ENCODE measurements around the gene FOXC1.
A peak's percentile ranks its signal among the peaks of the same experiment; 100 is the strongest.

The FOXC1 gene

GRCh38 chr6:1609041-1609647, 571 bp upstream of the FOXC1 start:
- DNase-seq, result no peak
- Mint-ChIP-seq H3K27me3 (peaks cover 67% of the 10 kb centered on the region), H3K9me3 (no peaks in the 10 kb centered on the region), H3K27ac (no peak overlapping the region), H3K4me3 (peak overlapping the region; percentile 55), H3K36me3 (ENCODE audit: low read depth) (peaks cover 1% of the 10 kb centered on the region), H3K4me1 (ENCODE audit: low read depth) (peaks cover 50% of the 10 kb centered on the region)

DNA sequence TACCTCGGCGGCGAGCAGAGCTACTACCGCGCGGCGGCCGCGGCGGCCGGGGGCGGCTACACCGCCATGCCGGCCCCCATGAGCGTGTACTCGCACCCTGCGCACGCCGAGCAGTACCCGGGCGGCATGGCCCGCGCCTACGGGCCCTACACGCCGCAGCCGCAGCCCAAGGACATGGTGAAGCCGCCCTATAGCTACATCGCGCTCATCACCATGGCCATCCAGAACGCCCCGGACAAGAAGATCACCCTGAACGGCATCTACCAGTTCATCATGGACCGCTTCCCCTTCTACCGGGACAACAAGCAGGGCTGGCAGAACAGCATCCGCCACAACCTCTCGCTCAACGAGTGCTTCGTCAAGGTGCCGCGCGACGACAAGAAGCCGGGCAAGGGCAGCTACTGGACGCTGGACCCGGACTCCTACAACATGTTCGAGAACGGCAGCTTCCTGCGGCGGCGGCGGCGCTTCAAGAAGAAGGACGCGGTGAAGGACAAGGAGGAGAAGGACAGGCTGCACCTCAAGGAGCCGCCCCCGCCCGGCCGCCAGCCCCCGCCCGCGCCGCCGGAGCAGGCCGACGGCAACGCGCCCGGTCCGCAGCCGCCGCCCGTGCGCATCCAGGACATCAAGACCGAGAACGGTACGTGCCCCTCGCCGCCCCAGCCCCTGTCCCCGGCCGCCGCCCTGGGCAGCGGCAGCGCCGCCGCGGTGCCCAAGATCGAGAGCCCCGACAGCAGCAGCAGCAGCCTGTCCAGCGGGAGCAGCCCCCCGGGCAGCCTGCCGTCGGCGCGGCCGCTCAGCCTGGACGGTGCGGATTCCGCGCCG, 994 bp downstream of the FOXC1 start:
- Mint-ChIP-seq H3K9me3 (no peaks in the 10 kb centered on the region), H3K27ac (peak overlapping the region; percentile 61), H3K36me3 (ENCODE audit: low read depth) (peaks cover 1% of the 10 kb centered on the region), H3K4me1 (ENCODE audit: low read depth) (peaks cover 45% of the 10 kb centered on the region), H3K4me3 (peak overlapping the region; percentile 66), H3K27me3 (peaks cover 66% of the 10 kb centered on the region)
- peak; percentile 60 for DNase-seq

DNA sequence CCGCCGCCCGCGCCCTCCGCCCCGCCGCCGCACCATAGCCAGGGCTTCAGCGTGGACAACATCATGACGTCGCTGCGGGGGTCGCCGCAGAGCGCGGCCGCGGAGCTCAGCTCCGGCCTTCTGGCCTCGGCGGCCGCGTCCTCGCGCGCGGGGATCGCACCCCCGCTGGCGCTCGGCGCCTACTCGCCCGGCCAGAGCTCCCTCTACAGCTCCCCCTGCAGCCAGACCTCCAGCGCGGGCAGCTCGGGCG, 1.5 kb downstream of the FOXC1 start:
- peaks cover 1% of the 10 kb centered on the region for H3K36me3 Mint-ChIP-seq (ENCODE audit: low read depth)
- H3K9me3 Mint-ChIP-seq, result no peaks in the 10 kb centered on the region
- H3K27ac Mint-ChIP-seq, result no peak overlapping the region
- DNase-seq, result no peak
- H3K4me1 Mint-ChIP-seq (ENCODE audit: low read depth), result peaks cover 40% of the 10 kb centered on the region
- peaks cover 66% of the 10 kb centered on the region for H3K27me3 Mint-ChIP-seq
- H3K4me3 Mint-ChIP-seq, result no peak overlapping the region

GRCh38 chr6:1611572-1612298, 2.0 kb downstream of the FOXC1 start:
- H3K36me3 Mint-ChIP-seq (ENCODE audit: low read depth), result peaks cover 1% of the 10 kb centered on the region
- no peak for DNase-seq
- no peaks in the 10 kb centered on the region for H3K9me3 Mint-ChIP-seq
- peaks cover 36% of the 10 kb centered on the region for H3K4me1 Mint-ChIP-seq (ENCODE audit: low read depth)
- peaks cover 66% of the 10 kb centered on the region for H3K27me3 Mint-ChIP-seq
- peak overlapping the region; percentile 61 for H3K27ac Mint-ChIP-seq
- H3K4me3 Mint-ChIP-seq, result peak overlapping the region; percentile 73

DNA sequence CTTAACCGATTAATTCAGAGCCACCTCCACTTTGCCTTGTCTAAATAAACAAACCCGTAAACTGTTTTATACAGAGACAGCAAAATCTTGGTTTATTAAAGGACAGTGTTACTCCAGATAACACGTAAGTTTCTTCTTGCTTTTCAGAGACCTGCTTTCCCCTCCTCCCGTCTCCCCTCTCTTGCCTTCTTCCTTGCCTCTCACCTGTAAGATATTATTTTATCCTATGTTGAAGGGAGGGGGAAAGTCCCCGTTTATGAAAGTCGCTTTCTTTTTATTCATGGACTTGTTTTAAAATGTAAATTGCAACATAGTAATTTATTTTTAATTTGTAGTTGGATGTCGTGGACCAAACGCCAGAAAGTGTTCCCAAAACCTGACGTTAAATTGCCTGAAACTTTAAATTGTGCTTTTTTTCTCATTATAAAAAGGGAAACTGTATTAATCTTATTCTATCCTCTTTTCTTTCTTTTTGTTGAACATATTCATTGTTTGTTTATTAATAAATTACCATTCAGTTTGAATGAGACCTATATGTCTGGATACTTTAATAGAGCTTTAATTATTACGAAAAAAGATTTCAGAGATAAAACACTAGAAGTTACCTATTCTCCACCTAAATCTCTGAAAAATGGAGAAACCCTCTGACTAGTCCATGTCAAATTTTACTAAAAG, 2.7 kb downstream of the FOXC1 start:
- H3K27ac Mint-ChIP-seq, result peak overlapping the region; percentile 61
- no peaks in the 10 kb centered on the region for H3K9me3 Mint-ChIP-seq
- H3K4me1 Mint-ChIP-seq (ENCODE audit: low read depth), result peaks cover 29% of the 10 kb centered on the region
- H3K27me3 Mint-ChIP-seq, result peaks cover 66% of the 10 kb centered on the region
- no peak for DNase-seq
- H3K36me3 Mint-ChIP-seq (ENCODE audit: low read depth), result peaks cover 1% of the 10 kb centered on the region
- H3K4me3 Mint-ChIP-seq, result peak overlapping the region; percentile 73

DNA sequence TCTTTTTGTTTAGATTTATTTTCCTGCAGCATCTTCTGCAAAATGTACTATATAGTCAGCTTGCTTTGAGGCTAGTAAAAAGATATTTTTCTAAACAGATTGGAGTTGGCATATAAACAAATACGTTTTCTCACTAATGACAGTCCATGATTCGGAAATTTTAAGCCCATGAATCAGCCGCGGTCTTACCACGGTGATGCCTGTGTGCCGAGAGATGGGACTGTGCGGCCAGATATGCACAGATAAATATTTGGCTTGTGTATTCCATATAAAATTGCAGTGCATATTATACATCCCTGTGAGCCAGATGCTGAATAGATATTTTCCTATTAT, 3.2 kb downstream of the FOXC1 start:
- Mint-ChIP-seq H3K9me3 (no peaks in the 10 kb centered on the region), H3K36me3 (ENCODE audit: low read depth) (peaks cover 1% of the 10 kb centered on the region), H3K4me1 (ENCODE audit: low read depth) (peaks cover 24% of the 10 kb centered on the region), H3K27ac (no peak overlapping the region), H3K4me3 (no peak overlapping the region), H3K27me3 (peaks cover 66% of the 10 kb centered on the region)
- no peak for DNase-seq

- no peaks in the 10 kb centered on the region for H3K9me3 Mint-ChIP-seq
- peaks cover 66% of the 10 kb centered on the region for H3K27me3 Mint-ChIP-seq
- H3K4me3 Mint-ChIP-seq, result no peak overlapping the region
- H3K36me3 Mint-ChIP-seq (ENCODE audit: low read depth), result peaks cover 1% of the 10 kb centered on the region
- H3K4me1 Mint-ChIP-seq (ENCODE audit: low read depth), result peaks cover 21% of the 10 kb centered on the region
- DNase-seq, result no peak
- no peak overlapping the region for H3K27ac Mint-ChIP-seq
Measured at GRCh38 chr6:1613346-1613687, 3.6 kb downstream of the FOXC1 start.

- peak overlapping the region; percentile 55 for H3K27ac Mint-ChIP-seq
- no peaks in the 10 kb centered on the region for H3K9me3 Mint-ChIP-seq
- H3K4me3 Mint-ChIP-seq, result no peak overlapping the region
- peak; percentile 45 for DNase-seq
- H3K27me3 Mint-ChIP-seq, result peaks cover 66% of the 10 kb centered on the region
- H3K4me1 Mint-ChIP-seq (ENCODE audit: low read depth), result peaks cover 17% of the 10 kb centered on the region
- H3K36me3 Mint-ChIP-seq (ENCODE audit: low read depth), result peaks cover 1% of the 10 kb centered on the region
Measured at GRCh38 chr6:1613688-1614447, 4.2 kb downstream of the FOXC1 start.

- Mint-ChIP-seq H3K9me3 (no peaks in the 10 kb centered on the region), H3K27ac (no peak overlapping the region), H3K4me3 (no peak overlapping the region), H3K36me3 (ENCODE audit: low read depth) (peaks cover 1% of the 10 kb centered on the region), H3K27me3 (peaks cover 68% of the 10 kb centered on the region), H3K4me1 (ENCODE audit: low read depth) (peaks cover 16% of the 10 kb centered on the region)
- DNase-seq, result peak; percentile 42
Measured at GRCh38 chr6:1614448-1615150, 4.9 kb downstream of the FOXC1 start.

- Mint-ChIP-seq H3K4me3 (no peak overlapping the region), H3K9me3 (no peaks in the 10 kb centered on the region), H3K27me3 (peaks cover 72% of the 10 kb centered on the region), H3K4me1 (ENCODE audit: low read depth) (peaks cover 16% of the 10 kb centered on the region), H3K36me3 (ENCODE audit: low read depth) (peaks cover 1% of the 10 kb centered on the region), H3K27ac (no peak overlapping the region)
- DNase-seq, result no peak
Measured at GRCh38 chr6:1615151-1615852, 5.6 kb downstream of the FOXC1 start.

GRCh38 chr6:1615853-1616420, 6.2 kb downstream of the FOXC1 start:
- H3K36me3 Mint-ChIP-seq (ENCODE audit: low read depth), result peaks cover 1% of the 10 kb centered on the region
- H3K4me3 Mint-ChIP-seq, result no peak overlapping the region
- H3K27ac Mint-ChIP-seq, result no peak overlapping the region
- H3K27me3 Mint-ChIP-seq, result peaks cover 72% of the 10 kb centered on the region
- no peaks in the 10 kb centered on the region for H3K9me3 Mint-ChIP-seq
- peaks cover 15% of the 10 kb centered on the region for H3K4me1 Mint-ChIP-seq (ENCODE audit: low read depth)
- DNase-seq, result no peak

- H3K36me3 Mint-ChIP-seq (ENCODE audit: low read depth), result peaks cover 3% of the 10 kb centered on the region
- no peaks in the 10 kb centered on the region for H3K9me3 Mint-ChIP-seq
- H3K4me3 Mint-ChIP-seq, result no peak overlapping the region
- H3K27ac Mint-ChIP-seq, result no peak overlapping the region
- H3K4me1 Mint-ChIP-seq (ENCODE audit: low read depth), result peaks cover 14% of the 10 kb centered on the region
- no peak for DNase-seq
- peaks cover 79% of the 10 kb centered on the region for H3K27me3 Mint-ChIP-seq
Measured at GRCh38 chr6:1616701-1617463, 7.2 kb downstream of the FOXC1 start.

Measured in activated T-cell treated with anti-CD3 and anti-CD28 coated beads, Interleukin-2, amount 50 U/mL, for 24 hours (primary cell).